Raji (cell line): ENCODE data around the gene WDR20.

Experiments used
- POLR2A ChIP-seq: IDR thresholded peaks from 2 replicates; pipeline ENCODE4 v1.6.1; 2011; ENCODE audit warnings: low read depth, low read length, control low read depth; ENCODE audit not compliant: insufficient read depth

WDR20 gene

DNA sequence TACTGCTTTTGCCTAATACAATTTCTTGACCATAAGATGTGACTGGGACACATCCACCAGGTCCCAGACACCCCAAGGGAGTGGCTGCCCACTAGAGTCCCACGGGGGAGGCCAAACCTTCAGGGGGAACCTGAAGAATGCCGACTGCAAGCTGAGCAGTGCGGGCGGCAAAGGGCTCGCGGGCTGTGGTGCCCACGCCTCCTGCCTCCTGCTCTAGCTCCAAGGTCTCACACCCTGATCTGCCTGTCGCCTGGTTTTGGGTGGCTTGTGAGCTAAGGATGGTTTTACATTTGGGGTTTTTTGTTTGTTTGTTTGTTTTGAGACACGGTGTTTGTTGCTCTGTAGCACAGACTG, 90.0 kb downstream of the WDR20 start:
- TF ChIP-seq POLR2A: no peak

DNA sequence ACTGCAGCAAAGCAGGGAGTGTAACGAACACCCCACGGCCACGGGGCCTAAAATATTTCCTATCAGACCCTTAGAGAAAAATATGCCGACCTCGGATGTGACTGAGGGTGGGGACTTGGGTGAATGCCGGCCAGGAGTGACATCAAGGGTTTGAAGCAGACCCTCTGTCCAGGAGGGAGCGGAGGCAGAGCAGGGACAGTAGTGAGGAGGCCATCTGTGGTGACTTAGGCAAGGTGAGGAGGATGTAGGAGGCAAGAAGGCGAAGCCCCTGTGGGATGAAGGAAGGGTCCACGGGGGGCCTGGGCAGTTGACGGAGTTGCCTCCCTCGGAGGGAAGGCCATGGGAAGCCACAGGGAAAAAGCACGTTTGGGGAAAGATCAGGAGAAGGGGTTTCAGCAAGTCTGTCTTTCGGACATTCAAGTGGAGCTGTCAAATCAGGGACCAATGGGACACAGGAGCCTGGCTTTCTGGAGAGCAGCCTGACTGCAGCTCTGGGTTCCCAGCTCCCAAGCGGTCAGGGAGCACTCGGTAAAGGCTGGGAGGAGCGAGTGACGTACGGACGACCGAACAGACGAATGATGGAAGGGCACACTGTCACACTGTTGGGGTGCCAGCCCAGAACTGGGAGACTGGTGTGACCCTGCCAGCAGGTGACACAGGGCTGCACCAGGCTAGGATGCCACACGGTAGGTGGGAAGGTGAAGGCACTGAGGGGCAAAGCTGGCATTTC, 90.9 kb downstream of the WDR20 start:
- no peak for TF ChIP-seq POLR2A

DNA sequence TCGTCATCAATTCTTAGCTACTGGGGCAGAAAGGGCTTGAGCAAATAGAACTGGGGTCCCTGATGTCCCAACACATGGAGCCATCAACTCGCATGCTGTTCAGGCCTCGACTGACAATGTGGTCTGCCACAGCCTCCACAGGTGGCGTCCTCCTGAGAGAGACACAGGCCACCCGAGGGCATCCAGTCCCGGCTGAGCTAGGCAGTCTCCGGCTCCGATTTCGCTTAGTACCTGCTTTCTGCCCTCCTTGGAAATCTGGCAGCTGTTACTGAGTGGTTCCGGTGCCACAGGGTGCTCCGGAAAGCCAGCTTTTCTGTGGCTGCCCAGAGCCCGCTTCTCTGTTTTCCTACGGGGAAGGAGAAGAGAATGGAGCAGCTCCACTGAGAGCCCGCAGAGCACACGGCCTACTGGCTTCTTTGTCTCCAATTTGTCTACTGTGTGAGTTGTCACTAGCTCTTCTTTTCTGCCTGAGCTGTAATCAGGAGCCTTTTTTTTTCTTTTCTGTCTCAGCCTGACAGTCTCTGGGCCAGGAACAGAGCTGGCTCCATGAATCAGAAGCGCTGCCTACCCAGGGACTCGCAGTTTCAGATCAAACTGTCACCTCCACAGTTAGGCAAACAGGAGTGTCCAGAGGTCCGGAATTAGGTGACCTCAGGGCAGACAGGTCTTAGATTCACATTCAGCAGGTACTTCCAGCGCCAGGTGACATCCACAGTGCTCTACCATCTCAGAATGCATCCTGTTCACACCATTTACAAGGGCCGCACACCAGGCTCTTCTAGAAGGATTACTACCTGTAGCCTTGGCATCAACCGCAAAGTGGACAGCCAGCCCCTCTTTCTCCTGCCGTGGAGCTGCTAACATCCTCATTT, 92.0 kb downstream of the WDR20 start:
- TF ChIP-seq POLR2A: no peak

DNA sequence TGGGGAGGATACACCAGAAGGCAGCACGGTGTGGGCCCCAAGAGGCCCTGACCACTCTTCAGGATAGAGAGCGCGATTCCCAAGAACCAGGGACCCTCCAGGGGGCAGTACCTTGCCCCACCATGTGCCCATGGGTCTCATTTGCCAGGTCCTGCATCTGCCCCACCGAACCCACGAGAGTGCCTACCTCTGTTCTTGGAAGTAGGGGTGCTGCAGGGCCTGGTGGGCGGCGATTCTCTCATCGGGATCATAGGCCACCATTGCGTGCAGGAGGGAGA, 92.6 kb downstream of the WDR20 start:
- TF ChIP-seq POLR2A: no peak

DNA sequence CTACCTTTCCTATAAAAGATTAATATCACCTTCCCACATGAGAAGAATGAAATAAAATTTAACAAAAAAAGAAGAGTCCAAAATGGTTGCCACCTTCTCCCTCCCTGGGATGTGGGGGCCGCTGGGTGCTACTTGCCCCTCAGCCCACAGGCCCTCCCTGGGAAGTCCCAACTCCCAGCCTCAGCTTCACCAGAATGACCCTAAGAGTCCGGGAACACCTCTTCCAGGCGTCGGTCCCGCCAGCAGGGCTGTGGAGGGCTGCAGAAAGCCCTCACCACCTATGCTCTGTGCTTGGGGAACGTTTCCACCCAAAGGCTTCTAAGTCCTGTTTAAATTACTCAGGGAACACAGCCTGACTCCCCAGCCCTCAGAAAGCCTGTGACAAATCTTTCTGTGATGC, 93.4 kb downstream of the WDR20 start:
- TF ChIP-seq POLR2A: no peak

DNA sequence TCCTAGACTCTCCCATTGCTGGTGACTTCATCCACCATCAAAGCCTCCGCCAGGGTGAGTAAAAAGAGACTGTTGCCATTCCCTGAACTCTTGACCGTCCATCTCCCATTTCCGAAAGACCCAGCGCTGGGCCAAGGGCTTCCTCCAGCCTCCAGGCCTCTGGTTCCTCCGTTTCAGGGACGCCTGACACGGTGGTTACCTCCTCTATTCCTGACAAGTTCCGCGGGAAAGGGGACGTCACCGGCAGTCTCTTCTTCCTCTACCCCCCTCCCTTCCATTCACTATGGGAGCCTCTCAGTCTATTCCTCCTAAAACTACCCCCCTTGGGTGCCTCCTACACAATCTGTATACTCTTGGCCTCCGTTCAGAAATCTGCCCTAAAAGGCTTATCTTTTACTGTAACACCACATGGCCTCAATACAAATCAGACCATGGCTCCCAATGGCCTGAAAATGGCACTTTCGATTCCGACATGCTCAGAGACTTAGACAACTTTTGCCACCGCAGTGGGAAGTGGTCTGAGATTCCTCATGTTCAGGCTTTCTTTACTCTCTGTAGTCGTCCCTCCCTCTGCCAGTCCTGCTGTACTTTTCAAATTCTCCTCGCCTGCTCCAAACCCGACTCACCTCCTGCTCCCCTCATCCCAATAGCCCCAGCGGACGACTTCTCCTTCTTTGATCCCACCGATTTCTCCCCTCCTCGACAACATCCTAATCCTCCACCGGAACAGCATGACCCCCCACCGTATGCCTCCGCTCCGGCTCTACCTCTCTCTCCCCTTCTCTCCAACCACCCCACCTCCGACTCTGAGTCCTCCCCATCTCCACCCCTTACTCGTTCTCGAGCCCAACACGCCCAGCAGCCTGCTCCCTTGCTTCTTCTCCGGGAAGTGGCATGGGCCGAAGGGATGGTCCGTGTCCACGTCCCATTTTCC, 94.9 kb downstream of the WDR20 start:
- no peak for TF ChIP-seq POLR2A

DNA sequence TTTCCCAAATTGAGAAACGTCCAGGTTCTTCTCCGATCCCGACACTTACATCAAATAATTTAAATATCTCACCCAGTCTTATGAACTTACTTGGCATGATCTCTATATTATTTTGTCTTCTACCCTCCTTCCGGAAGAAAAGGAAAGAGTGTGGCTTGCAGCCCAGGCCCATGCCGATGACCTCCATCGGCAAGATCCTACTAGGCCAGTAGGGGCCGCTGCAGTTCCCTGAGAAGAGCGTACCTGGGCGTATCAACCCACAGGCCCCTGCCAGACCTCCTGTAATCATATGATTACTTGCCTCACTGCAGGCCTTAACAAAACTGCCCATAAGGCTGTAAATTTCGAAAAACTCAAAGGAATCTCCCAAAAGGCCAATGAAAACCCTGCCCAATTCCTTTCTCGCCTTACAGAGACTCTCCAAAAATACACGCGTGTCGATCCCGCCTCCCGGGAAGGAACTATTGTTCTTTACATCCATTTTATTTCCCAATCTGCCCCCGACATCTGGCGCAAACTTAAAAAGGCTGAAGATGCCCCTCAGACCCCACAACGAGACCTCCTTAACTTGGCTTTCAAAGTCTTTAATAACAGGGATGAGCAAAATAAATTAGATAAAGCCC, 95.7 kb downstream of the WDR20 start:
- no peak for TF ChIP-seq POLR2A

DNA sequence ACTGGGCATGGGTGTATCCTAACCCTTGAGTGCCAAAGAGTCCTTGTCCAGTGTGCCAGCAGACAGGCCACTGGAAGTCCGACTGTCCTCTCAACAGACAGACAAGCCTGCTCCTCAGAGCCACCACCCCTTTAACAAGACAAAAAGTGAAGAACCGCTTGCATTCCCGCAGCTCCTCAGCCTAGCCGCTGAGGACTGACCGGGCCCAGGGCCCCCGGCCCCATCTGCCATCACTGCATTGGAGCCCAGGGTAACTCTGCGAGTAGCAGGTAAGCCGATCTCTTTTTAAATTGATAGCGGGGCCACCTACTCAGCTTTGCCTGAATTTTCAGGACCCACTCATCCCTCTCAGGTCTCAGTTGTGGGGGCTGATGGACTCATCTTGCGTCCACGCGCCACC, 96.3 kb downstream of the WDR20 start:
- no peak for TF ChIP-seq POLR2A

DNA sequence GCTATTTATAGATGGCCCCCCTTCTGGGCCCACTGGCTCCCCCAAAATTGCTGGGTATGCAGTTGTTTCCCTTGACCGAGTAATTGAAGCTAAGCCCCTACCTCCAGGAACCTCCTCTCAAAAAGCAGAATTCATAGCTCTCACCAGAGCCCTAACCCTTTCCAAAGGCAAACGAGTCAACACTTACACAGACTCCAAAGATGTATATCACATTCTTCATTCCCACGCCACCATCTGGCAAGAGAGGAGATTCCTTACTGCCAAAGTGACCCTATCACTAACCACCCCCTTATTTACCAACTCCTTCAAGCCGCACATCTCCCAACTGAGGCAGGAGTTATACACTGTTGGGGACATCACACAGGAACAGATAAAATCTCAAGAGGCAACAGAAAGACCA, 98.4 kb downstream of the WDR20 start:
- no peak for TF ChIP-seq POLR2A

DNA sequence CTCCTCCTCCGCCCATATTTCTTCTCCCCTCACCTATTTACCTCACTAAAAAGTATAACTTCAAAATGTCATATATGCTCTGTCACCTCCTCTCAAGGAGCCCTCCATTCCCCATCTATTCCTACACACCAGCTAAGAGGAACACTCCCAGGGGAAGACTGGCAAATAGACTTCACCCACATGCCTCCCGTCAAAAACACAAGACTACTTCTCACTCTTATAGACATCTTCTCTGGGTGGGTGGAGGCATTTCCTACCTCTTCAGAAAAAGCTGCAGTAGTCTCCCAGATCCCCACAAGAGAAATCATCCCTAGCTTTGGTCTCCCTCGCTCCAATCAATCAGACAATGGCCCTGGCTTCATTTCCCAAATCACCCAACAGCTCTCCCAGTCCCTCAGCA, 99.1 kb downstream of the WDR20 start:
- TF ChIP-seq POLR2A: no peak

DNA sequence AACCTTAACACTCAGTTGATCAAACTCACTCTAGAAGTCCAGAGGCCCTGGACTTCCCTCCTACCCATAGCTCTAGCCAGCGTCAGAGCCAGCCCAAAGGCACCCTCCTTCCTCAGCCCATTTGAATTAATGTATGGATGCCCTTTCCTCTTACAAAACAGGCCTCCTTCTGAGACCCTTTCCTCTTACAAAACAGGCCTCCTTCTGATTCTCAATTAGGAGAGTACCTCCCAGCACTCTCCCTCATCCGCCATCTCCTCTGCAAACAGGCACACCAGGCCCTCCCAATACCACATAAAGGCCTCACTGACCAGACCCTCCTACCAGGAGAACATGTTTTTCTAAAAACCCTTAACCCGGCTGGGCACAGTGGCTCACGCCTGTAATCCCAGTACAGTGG, 99.5 kb downstream of the WDR20 start:
- TF ChIP-seq POLR2A: no peak

DNA sequence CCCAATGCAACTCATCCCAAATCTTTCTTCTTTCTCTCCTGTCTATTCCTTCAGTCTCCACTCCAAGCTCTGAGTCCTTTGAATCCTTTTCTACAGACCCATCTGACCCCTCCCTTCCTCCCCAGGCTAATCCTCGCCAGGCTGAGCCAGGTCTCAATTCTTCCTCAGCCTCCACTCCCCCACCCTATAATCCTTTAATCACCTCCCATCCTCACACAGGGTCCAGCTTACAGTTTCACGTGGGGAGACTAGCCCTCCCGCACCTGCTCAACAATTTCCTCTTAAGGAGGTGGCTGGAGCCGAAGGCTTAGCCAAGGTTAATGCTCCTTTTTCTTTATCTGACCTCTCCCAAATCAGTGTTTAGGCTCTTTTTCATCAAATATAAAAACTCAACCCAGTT, 101.5 kb downstream of the WDR20 start:
- no peak for TF ChIP-seq POLR2A

DNA sequence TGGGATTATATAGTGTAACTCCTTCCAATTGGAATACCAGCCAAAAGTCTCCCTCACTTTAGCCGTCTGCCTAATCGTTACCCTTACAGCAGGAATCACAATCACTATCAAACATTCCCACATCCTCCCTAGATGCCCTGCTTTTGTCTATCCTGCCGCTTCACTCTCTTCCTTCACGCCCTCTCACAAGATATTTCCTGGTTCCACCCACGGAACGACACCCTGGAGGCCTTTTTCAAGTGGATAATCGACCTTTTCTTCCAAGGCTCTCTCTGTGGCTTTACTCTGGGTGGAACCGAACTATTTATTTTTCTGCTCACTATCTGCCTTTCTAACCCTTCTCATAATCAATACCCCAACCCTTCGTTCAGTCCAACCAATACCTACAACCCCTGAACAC, 106.4 kb downstream of the WDR20 start:
- no peak for TF ChIP-seq POLR2A

DNA sequence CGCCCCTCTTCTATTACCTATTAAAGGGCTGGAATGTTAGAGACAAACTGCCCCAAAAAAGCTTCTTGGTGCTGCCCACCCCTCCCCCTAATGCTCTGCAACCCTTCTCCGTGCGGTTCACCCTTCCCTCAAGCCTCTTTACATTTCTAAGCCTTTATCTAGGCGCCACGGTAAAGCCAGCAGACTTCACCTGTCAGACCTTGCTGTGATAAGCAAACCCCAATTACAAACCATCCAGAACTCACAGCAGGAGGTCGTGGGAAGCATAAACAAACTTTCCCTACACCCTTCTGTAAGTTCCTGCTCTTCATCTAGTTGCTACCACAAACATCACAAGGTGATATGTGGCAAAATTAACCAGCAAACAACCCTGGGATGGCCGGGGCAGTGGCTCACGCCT, 108.4 kb downstream of the WDR20 start:
- no peak for TF ChIP-seq POLR2A

DNA sequence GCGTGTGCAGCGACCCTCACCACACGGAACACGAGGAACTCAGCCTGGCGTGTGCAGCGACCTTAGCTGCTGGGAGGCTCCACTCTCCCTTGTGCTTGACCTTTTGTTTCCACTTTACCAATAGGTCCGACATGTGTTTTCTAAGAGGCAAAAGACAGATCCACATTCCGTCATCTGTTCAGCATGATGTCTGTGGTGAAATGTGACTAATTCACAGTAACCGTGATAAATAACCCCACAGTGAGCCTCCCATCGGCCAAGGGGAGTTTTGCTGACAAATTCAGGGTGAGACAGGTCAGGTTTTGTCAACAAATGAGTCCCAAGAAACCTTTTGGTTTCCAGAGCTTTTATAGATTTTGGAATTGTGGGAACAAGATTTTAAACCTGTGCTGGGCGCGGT, 109.3 kb downstream of the WDR20 start:
- no peak for TF ChIP-seq POLR2A

DNA sequence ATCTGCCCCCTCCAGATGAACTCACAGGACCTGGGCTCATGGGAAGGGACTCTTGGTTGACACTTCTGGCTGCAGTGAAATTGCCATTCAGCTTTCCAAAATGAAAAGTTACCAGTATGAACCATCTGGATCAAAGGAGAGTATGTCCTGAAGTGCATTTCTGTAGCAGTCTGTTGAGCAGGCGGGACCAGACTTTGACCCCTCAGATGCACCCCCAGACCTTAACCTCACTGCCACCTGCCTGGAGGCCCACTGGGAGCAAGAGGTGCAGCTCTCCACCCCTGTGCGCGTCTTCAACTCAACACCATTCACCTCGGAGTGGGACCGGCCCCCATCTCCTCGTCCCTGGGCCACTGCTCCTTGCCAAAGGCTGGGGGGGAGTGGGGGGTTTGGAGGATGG, 110.3 kb downstream of the WDR20 start:
- TF ChIP-seq POLR2A: no peak

DNA sequence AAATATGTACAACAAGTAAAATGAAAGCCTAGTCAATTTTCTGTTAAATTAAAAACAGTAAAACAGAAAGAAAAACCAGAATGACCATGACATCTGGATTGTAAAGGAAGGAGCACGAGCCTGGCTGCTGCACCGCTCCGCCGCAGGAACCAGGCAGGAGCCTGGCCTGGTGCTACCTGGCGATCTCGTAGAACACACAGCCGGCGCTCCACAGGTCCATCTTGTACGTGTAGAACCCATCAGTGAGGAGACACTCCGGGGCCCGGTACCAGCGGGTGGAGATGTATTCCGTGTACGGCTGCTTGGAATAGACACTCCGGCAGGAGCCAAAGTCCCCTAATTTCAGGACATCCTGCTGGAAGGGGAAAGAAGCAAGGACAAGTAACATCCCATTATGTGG, 110.9 kb downstream of the WDR20 start:
- TF ChIP-seq POLR2A: no peak
